Neuronal stem cell (in vitro differentiated cells): ENCODE measurements around the gene AVPR2. TPM values are rescaled to one million over a fixed set of nuclear protein-coding genes. Genes with fewer than 3 reads are reported as not detected.

ENCODE experiments used
- DNase-seq: peaks from one replicate; pipeline ENCODE4 v3.0.0-alpha.2; 2013; ENCODE audit warnings: low spot score
- H2AFZ ChIP-seq: one replicate; pipeline ENCODE4 v1.6.1; 2013; ENCODE audit warnings: mild to moderate bottlenecking, low read length, inconsistent platforms
- H2AK5ac ChIP-seq: 2 replicates; pipeline ENCODE4 v1.6.1; 2013; ENCODE audit warnings: low read depth, mild to moderate bottlenecking, inconsistent platforms, low read length, moderate library complexity, mixed read lengths
- H2BK120ac ChIP-seq: 2 replicates; pipeline ENCODE4 v1.6.1; 2013; ENCODE audit warnings: low read depth, mild to moderate bottlenecking, inconsistent platforms, low read length, moderate library complexity, mixed read lengths
- H2BK12ac ChIP-seq: one replicate; pipeline ENCODE4 v1.6.1; 2013; ENCODE audit warnings: low read length, inconsistent platforms
- H2BK15ac ChIP-seq: 2 replicates; pipeline ENCODE4 v1.6.1; 2013; ENCODE audit warnings: mild to moderate bottlenecking, low read length, inconsistent platforms, mixed read lengths
- H2BK5ac ChIP-seq: one replicate; pipeline ENCODE4 v1.6.1; 2013; ENCODE audit warnings: inconsistent platforms, mild to moderate bottlenecking, low read length, moderate library complexity
- H3K14ac ChIP-seq: one replicate; pipeline ENCODE4 v1.6.1; 2013; ENCODE audit warnings: low read length, inconsistent platforms
- H3K18ac ChIP-seq: 2 replicates; pipeline ENCODE4 v1.6.1; 2013; ENCODE audit warnings: low read length, inconsistent platforms
- H3K23ac ChIP-seq: 2 replicates; pipeline ENCODE4 v1.6.1; 2013; ENCODE audit warnings: low read depth, mild to moderate bottlenecking, mixed read lengths, low read length, inconsistent platforms; ENCODE audit not compliant: poor library complexity
- H3K27ac ChIP-seq: replicated peaks from 3 replicates; pipeline ENCODE4 v1.5.1; 2013; ENCODE audit warnings: low read length, inconsistent platforms
- H3K27me3 ChIP-seq, 3 experiments: 2 replicates each; pipeline ENCODE4 v1.6.1; 2013; ENCODE audit warnings: low read length in 3 of 3, mild to moderate bottlenecking in 2 of 3, inconsistent platforms in 1 of 3, low read depth in 1 of 3, mixed read lengths in 1 of 3, moderate library complexity in 1 of 3; ENCODE audit not compliant: control insufficient read depth in 3 of 3, insufficient read depth in 3 of 3
- H3K36me3 ChIP-seq, 2 donors: replicated peaks in 1 of 2; 2 replicates each; pipeline ENCODE4 v1.6.1; 2013; ENCODE audit warnings: low read length in 2 of 2; ENCODE audit not compliant: control insufficient read depth in 2 of 2, insufficient read depth in 2 of 2
- H3K4ac ChIP-seq: 2 replicates; pipeline ENCODE4 v1.6.1; 2013; ENCODE audit warnings: inconsistent platforms, mild to moderate bottlenecking, low read length, moderate library complexity
- H3K4me1 ChIP-seq, 2 donors: 1 replicate in 1 of 2; 2 replicates in 1 of 2; pipeline ENCODE4 v1.6.1; 2013; ENCODE audit warnings: low read length in 2 of 2, low read depth in 1 of 2; ENCODE audit not compliant: control insufficient read depth in 2 of 2, insufficient read depth in 1 of 2
- H3K4me2 ChIP-seq: one replicate; pipeline ENCODE4 v1.6.1; 2013; ENCODE audit warnings: mild to moderate bottlenecking, low read length, inconsistent platforms; ENCODE audit not compliant: insufficient read depth, poor library complexity, severe bottlenecking
- H3K4me3 ChIP-seq, 2 donors: 2 replicates each; pipeline ENCODE4 v1.5.1; 2013; ENCODE audit warnings: low read length in 2 of 2, mild to moderate bottlenecking in 2 of 2, inconsistent platforms in 1 of 2, moderate library complexity in 1 of 2
- H3K79me1 ChIP-seq: one replicate; pipeline ENCODE4 v1.6.1; 2013; ENCODE audit warnings: low read depth, mild to moderate bottlenecking, inconsistent platforms, low read length, moderate library complexity
- H3K9ac ChIP-seq: one replicate; pipeline ENCODE4 v1.6.1; 2013; ENCODE audit warnings: mild to moderate bottlenecking, low read depth, low read length, inconsistent platforms; ENCODE audit not compliant: poor library complexity
- H3K9me3 ChIP-seq, 2 donors: replicated peaks in 1 of 2; 2 replicates each; pipeline versions ENCODE3 to v1.6.1; 2013; ENCODE audit warnings: low read length in 2 of 2, mild to moderate bottlenecking in 2 of 2, inconsistent platforms in 1 of 2, low read depth in 1 of 2, mixed read lengths in 1 of 2, moderate library complexity in 1 of 2; ENCODE audit not compliant: control insufficient read depth in 2 of 2, insufficient read depth in 1 of 2
- H4K8ac ChIP-seq: one replicate; pipeline ENCODE4 v1.6.1; 2013; ENCODE audit warnings: low read depth, mild to moderate bottlenecking, inconsistent platforms, low read length, moderate library complexity
- H4K91ac ChIP-seq: one replicate; pipeline ENCODE4 v1.6.1; 2013; ENCODE audit warnings: low read length, low read depth, mild to moderate bottlenecking, inconsistent platforms; ENCODE audit not compliant: poor library complexity
- WGBS, 2 donors: extraction: QIAGEN DNeasy Blood & Tissue Kit; methylation state at CpG; one replicate each; pipeline ENCODE4 v1.1.7; 2013; ENCODE audit warnings: missing lambda C conversion rate in 2 of 2, mixed read lengths in 1 of 2; ENCODE audit not compliant: insufficient read length in 2 of 2, insufficient replicate concordance in 1 of 2; ENCODE audit errors: extremely low coverage in 2 of 2; 5-methylcytosine and 5-hydroxymethylcytosine counted together
- polyA plus RNA-seq, 2 experiments: library from polyadenylated mRNA; stranded (reverse); fragments of 200-250 nt; gene quantifications; one replicate each; pipeline ENCODE4 v1.2.3, GENCODE V29; 2013

AVPR2 gene
- polyA plus RNA-seq (2013, experiment 1 of 2): not detected
- polyA plus RNA-seq (2013, experiment 2 of 2): not detected

- H2BK15ac ChIP-seq: no peak within 1 kb of the TSS
- H4K91ac ChIP-seq: no peak within 1 kb of the TSS
- H3K9ac ChIP-seq: peak within 1 kb of the TSS; percentile 44
- H3K79me1 ChIP-seq: no peaks in the 10 kb centered on the region
- no peak within 1 kb of the TSS for H2BK120ac ChIP-seq
- H3K27ac ChIP-seq: no peak within 1 kb of the TSS
- no peak within 1 kb of the TSS for H3K14ac ChIP-seq
- peaks cover 5 to 12% of the 10 kb centered on the region in 2 donors for H3K4me1 ChIP-seq
- H2AK5ac ChIP-seq: no peak within 1 kb of the TSS
- H3K4me2 ChIP-seq: no peak within 1 kb of the TSS
- H3K18ac ChIP-seq: no peak within 1 kb of the TSS
- H3K9me3 ChIP-seq: no peaks in the 10 kb centered on the region
- no peak within 1 kb of the TSS for H3K4me3 ChIP-seq
- no peaks in the 10 kb centered on the region for H3K36me3 ChIP-seq
- DNase-seq: no peak
- WGBS, 2 donors: no CpG with 5 or more reads among the region's 26 CpGs
- no peak within 1 kb of the TSS for H4K8ac ChIP-seq
- no peak within 1 kb of the TSS for H2BK12ac ChIP-seq
- H2AFZ ChIP-seq: peak within 1 kb of the TSS; percentile 21
- peaks cover 0 to 38% (median 0%) of the 10 kb centered on the region in 3 experiments for H3K27me3 ChIP-seq
- no peak within 1 kb of the TSS for H3K4ac ChIP-seq
- no peak within 1 kb of the TSS for H3K23ac ChIP-seq
- peak within 1 kb of the TSS; percentile 13 for H2BK5ac ChIP-seq
Measured at GRCh38 chrX:153903991-153904957, at the start of gene AVPR2. TSS of gene AVPR2 (plus strand) at chrX:153904673. CDS start at chrX:153905146, 473 bp downstream.

GRCh38 chrX:153854702-153855101 lies 49.8 kb upstream of the AVPR2 start:
- H3K27ac ChIP-seq: no peak overlapping the region
- H3K9ac ChIP-seq: no peak overlapping the region
- no peak overlapping the region for H3K14ac ChIP-seq
- H3K79me1 ChIP-seq: no peaks in the 10 kb centered on the region
- H3K4me2 ChIP-seq: no peak overlapping the region
- no peak overlapping the region for H2BK120ac ChIP-seq
- no CpG with 5 or more reads among the region's 9 CpGs for WGBS, 2 donors
- peaks cover 0 to 43% (median 0%) of the 10 kb centered on the region in 3 experiments for H3K27me3 ChIP-seq
- H3K4me1 ChIP-seq: no peaks in the 10 kb centered on the region
- no peaks in the 10 kb centered on the region for H3K36me3 ChIP-seq
- no peak overlapping the region for H2BK12ac ChIP-seq
- H2AFZ ChIP-seq: no peak overlapping the region
- no peak overlapping the region for H3K4me3 ChIP-seq
- no peak overlapping the region for H4K91ac ChIP-seq
- H3K4ac ChIP-seq: no peak overlapping the region
- H2AK5ac ChIP-seq: no peak overlapping the region
- no peak overlapping the region for H3K18ac ChIP-seq
- H4K8ac ChIP-seq: no peak overlapping the region
- no peak for DNase-seq
- H2BK15ac ChIP-seq: no peak overlapping the region
- H3K9me3 ChIP-seq: no peaks in the 10 kb centered on the region
- H2BK5ac ChIP-seq: no peak overlapping the region
- H3K23ac ChIP-seq: no peak overlapping the region

GRCh38 chrX:153857348-153857903 lies 47.0 kb upstream of the AVPR2 start:
- Histone ChIP-seq H3K23ac (no peak overlapping the region), H3K4me3 (no peak overlapping the region), H3K4ac (no peak overlapping the region), H2BK5ac (no peak overlapping the region), H3K27me3 (peaks cover 0 to 39% (median 0%) of the 10 kb centered on the region in 3 experiments), H3K27ac (no peak overlapping the region), H3K79me1 (no peaks in the 10 kb centered on the region), H4K91ac (no peak overlapping the region), H2AK5ac (no peak overlapping the region), H2BK12ac (no peak overlapping the region), H4K8ac (no peak overlapping the region), H3K14ac (no peak overlapping the region), H3K4me2 (no peak overlapping the region), H3K18ac (no peak overlapping the region), H3K9me3 (no peaks in the 10 kb centered on the region), H2BK120ac (no peak overlapping the region), H2BK15ac (no peak overlapping the region), H2AFZ (no peak overlapping the region), H3K4me1 (peaks cover 0 to under 1% of the 10 kb centered on the region in 2 donors), H3K9ac (no peak overlapping the region), H3K36me3 (peaks cover 0 to under 1% of the 10 kb centered on the region in 2 donors)
- DNase-seq: no peak
- WGBS, 2 donors: no CpG with 5 or more reads among the region's 2 CpGs

GRCh38 chrX:153861151-153861550 lies 43.3 kb upstream of the AVPR2 start:
- no peak overlapping the region for H4K8ac ChIP-seq
- H3K14ac ChIP-seq: no peak overlapping the region
- no peak overlapping the region for H2BK120ac ChIP-seq
- H2AFZ ChIP-seq: no peak overlapping the region
- no peaks in the 10 kb centered on the region for H3K9me3 ChIP-seq
- no peak overlapping the region for H3K27ac ChIP-seq
- no peak for DNase-seq
- peaks cover 0 to 30% (median 0%) of the 10 kb centered on the region in 3 experiments for H3K27me3 ChIP-seq
- H3K4me1 ChIP-seq: peaks cover 0 to 10% of the 10 kb centered on the region in 2 donors
- H2BK15ac ChIP-seq: no peak overlapping the region
- H3K4ac ChIP-seq: no peak overlapping the region
- H3K4me2 ChIP-seq: no peak overlapping the region
- H3K23ac ChIP-seq: no peak overlapping the region
- WGBS, 2 donors: no CpG with 5 or more reads among the region's 10 CpGs
- H3K18ac ChIP-seq: no peak overlapping the region
- no peaks in the 10 kb centered on the region for H3K79me1 ChIP-seq
- no peak overlapping the region for H2BK5ac ChIP-seq
- no peak overlapping the region for H2BK12ac ChIP-seq
- peaks cover 0 to 15% of the 10 kb centered on the region in 2 donors for H3K36me3 ChIP-seq
- H2AK5ac ChIP-seq: no peak overlapping the region
- H3K9ac ChIP-seq: no peak overlapping the region
- no peak overlapping the region for H4K91ac ChIP-seq
- no peak overlapping the region for H3K4me3 ChIP-seq
